HG02840 (cell line): ENCODE data around the gene VEGFC.

Source experiments
- ATAC-seq: cut with Tn5 transposase; IDR thresholded peaks from one replicate; pipeline ENCODE4 v1.9.1; 2021; ENCODE audit warnings: mild to moderate bottlenecking, moderate library complexity, moderate number of reproducible peaks; ENCODE audit not compliant: unreplicated experiment, low FRiP score

Gene VEGFC

GRCh38 chr4:176800891-176801534 is 8.3 kb upstream of the VEGFC start:
- no peak for ATAC-seq

- no peak for ATAC-seq
These were observed 6.9 kb upstream of the VEGFC start for GRCh38 chr4:176799653-176800052.

- no peak for ATAC-seq
These were observed 5.8 kb upstream of the VEGFC start for GRCh38 chr4:176798540-176798939.

GRCh38 chr4:176795441-176795840 is 2.7 kb upstream of the VEGFC start:
- no peak for ATAC-seq

GRCh38 chr4:176794651-176795050 is 1.9 kb upstream of the VEGFC start:
- no peak for ATAC-seq

- no peak for ATAC-seq
These were observed 1.4 kb upstream of the VEGFC start for GRCh38 chr4:176794151-176794550.

GRCh38 chr4:176793060-176793605 is 411 bp upstream of the VEGFC start:
- no peak for ATAC-seq

- peak; percentile 23 for ATAC-seq
These were observed 964 bp downstream of the VEGFC start for GRCh38 chr4:176791591-176792325.

GRCh38 chr4:176790398-176790797 is 2.3 kb downstream of the VEGFC start:
- no peak for ATAC-seq

- peak; percentile 41 for ATAC-seq
These were observed 2.8 kb downstream of the VEGFC start for GRCh38 chr4:176789955-176790354.

GRCh38 chr4:176788971-176789370 is 3.8 kb downstream of the VEGFC start:
- no peak for ATAC-seq

GRCh38 chr4:176788248-176788647 is 4.5 kb downstream of the VEGFC start:
- ATAC-seq, result no peak

- ATAC-seq, result no peak
These were observed 7.9 kb downstream of the VEGFC start for GRCh38 chr4:176784816-176785215.

- ATAC-seq, result no peak
These were observed 9.9 kb downstream of the VEGFC start for GRCh38 chr4:176782794-176783193.

- no peak for ATAC-seq
These were observed 10.5 kb downstream of the VEGFC start for GRCh38 chr4:176782191-176782590.

- ATAC-seq, result no peak
These were observed 11.0 kb downstream of the VEGFC start for GRCh38 chr4:176781739-176782100.

- no peak for ATAC-seq
These were observed 11.6 kb downstream of the VEGFC start for GRCh38 chr4:176780995-176781738.

- no peak for ATAC-seq
These were observed 13.3 kb downstream of the VEGFC start for GRCh38 chr4:176779421-176779820.

- no peak for ATAC-seq
These were observed 14.2 kb downstream of the VEGFC start for GRCh38 chr4:176778491-176778890.

GRCh38 chr4:176778063-176778462 is 14.7 kb downstream of the VEGFC start:
- ATAC-seq, result no peak

- ATAC-seq, result no peak
These were observed 17.4 kb downstream of the VEGFC start for GRCh38 chr4:176775338-176775737.
